Choroid plexus epithelial cell (primary cell): Measurements from ENCODE around the gene SLC4A5.
"Not testable (repeated sequence)": the region's sequence is repeated elsewhere in the genome, so short reads cannot be mapped to it uniquely, and the experiment has no call there.

ENCODE experiments used
- DNase-seq: peaks from one replicate; pipeline ENCODE4 v3.0.0-alpha.2; 2010; ENCODE audit warnings: low read depth
- H3K4me3 ChIP-seq: 2 replicates; pipeline ENCODE4 v1.5.1; 2011; ENCODE audit warnings: low read depth, mild to moderate bottlenecking, control low read depth, low read length, moderate library complexity
- TF ChIP-seq, protein P1 (sequence below): conservative IDR thresholded peaks from 2 replicates; pipeline ENCODE4 v1.5.1; 2011; ENCODE audit warnings: low read depth, mild to moderate bottlenecking, control low read depth, inconsistent platforms, low read length, moderate library complexity

The SLC4A5 gene

DNA sequence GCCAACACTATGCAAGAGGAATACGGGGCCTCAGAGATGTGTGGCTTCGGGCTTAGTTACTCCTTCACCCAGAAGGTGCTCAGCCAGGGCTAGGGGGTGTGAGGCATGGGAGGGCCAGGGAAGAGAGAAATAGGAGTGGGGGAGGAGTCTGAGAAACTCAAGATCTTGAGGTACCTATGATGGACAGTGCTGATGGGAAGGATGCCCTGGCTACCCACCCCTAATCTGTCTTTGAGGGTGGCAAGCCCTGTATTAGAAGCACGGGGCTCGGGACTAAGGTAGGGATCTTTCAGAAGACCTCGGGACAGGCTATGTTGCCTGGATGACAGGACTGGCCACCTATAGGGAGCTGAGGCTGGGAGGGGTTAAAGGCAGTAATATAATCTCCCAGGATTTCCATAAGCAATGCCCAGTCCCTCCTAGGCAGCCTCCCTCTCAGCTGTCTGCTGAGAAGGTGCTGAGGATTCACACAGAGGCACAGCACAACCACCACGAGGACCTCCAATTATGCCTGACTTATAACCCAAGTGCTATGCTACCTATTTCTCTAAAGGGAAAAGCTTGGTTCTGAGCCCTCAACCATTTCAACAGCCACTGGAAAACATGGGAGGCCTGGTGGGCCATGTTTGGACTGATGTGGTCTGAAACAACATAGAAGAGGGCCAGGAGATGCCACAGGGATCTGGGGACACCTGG is 121.5 kb downstream of the SLC4A5 start:
- TF ChIP-seq, protein P1, sequence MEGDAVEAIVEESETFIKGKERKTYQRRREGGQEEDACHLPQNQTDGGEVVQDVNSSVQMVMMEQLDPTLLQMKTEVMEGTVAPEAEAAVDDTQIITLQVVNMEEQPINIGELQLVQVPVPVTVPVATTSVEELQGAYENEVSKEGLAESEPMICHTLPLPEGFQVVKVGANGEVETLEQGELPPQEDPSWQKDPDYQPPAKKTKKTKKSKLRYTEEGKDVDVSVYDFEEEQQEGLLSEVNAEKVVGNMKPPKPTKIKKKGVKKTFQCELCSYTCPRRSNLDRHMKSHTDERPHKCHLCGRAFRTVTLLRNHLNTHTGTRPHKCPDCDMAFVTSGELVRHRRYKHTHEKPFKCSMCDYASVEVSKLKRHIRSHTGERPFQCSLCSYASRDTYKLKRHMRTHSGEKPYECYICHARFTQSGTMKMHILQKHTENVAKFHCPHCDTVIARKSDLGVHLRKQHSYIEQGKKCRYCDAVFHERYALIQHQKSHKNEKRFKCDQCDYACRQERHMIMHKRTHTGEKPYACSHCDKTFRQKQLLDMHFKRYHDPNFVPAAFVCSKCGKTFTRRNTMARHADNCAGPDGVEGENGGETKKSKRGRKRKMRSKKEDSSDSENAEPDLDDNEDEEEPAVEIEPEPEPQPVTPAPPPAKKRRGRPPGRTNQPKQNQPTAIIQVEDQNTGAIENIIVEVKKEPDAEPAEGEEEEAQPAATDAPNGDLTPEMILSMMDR = no peak
- no peak for DNase-seq
- H3K4me3 ChIP-seq = no peak overlapping the region

DNA sequence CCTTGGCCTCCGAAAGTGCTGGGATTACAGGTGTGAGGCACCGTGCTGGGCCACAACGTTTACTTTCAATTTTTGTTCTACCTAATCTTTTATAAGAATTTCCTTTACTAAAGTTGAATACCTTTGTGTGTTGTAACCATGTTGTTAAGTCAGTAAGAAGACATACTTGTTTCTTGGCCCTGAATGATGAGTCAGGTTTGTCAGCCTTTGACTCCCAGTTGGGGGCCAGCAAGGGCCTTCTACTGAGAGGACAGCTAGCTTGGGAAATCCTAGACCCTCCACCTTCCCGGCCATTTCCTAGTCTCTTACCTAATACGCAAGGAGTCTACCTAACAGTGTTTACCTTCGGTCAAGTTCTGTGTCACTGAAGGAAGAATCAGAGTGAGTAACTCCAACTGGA is 122.1 kb downstream of the SLC4A5 start:
- TF ChIP-seq, protein P1 = no peak
- peak; percentile 81 for DNase-seq
- no peak overlapping the region for H3K4me3 ChIP-seq

DNA sequence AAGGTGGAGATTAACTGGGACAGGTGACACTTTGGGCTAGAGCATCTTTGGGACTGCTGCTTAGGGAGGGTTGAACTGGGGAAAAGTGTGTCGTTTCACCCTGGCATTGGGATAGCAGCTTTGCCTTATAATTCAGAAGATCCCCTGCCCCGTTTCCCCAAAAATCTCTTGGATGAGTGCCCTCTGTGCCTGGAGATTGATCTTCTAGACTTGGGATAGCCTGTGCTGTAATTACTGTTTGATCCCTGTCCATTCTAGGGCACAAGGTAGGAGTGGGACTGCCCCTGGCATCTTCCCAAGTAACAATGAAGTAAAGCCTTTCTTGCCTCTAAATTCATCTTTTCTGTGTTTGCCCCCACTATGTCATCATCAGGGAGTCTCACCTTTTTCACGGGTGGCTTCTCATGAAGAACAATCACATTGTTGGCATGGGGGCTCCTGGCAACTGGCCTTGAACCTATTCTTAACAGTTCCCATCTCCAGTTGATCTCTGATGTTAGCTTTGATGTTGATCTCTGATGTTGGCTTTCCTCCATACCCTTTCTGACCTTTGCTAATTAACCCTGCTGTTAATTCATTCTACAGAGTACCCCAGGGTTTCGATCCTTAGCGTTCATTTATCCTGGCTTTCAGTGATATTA is 123.2 kb downstream of the SLC4A5 start:
- TF ChIP-seq, protein P1 = no peak
- DNase-seq = no peak
- H3K4me3 ChIP-seq = no peak overlapping the region

DNA sequence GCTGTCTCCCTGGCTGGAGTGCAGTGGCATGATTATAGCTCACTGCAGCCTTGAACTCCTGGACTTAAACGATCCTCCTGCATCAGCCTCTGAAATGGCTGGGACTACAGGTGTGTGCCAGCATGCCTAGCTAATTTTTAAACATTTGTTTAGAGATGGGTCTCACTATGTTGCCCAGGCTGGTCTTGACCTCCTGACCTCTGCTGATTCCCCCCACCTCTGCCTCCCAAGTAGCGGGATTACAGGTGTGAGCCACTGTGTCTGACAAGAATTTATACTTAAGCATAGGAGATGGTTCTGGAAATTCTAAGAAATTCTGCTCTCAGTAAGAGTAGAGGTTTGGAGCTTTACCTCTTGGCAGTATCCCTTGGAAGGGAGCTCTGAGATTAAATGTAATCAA is 126.6 kb downstream of the SLC4A5 start:
- no peak for DNase-seq
- TF ChIP-seq, protein P1 = no peak
- H3K4me3 ChIP-seq = no peak overlapping the region

DNA sequence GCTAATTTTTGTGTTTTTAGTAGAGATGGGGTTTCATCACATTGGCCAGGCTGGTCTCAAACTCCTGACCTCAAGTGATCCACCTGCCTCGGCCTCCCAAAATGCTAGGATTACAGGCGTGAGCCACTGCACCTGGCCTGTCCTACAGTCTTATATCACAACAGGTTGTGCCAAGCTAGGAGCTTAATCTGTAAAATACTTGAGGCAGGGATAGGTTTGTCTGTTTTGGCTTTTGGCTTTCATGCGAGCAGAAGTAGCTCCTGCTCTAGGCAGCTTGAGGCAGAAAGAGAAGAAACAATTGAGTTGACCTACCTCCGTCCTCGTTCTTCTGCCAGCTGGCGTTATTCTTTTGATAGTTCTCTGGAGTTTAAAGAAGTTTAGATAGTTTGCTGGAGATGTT is 127.4 kb downstream of the SLC4A5 start:
- H3K4me3 ChIP-seq, DNase-seq: not testable (repeated sequence)

DNA sequence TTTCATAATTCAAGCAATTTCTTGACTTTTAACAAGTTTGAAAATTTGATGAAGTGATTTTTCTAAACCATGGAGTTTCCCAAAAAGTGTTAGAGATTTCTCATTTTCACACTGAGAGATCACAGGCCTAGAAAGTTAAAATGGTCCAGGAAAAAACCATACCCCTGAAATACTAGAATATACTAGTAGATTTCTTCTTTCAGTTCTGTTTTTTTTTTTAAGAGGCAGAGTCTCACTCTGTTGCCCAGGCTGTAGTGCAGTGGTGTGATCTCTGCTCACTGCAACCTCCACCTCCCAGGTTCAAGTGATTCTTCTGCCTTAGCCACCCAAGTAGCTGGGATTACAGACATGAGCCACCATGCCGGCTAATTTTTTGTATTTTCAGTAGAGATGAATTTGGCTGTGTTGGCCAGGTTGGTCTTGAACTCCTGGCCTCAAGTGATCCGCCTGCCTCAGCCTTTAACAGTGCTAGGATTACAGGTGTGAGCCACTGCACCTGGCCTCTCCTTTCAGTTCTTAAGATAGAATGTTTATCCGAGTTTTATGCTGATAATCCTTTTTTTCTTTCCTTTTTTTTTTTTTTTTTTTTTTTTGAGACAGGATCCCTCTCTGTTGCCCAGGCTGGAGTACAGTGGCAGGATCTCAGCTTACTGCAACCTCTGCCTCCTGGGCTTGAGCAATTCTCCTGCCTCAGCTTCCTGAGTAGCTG is 130.4 kb downstream of the SLC4A5 start:
- H3K4me3 ChIP-seq = no peak overlapping the region
- TF ChIP-seq, protein P1 = no peak
- DNase-seq = no peak

DNA sequence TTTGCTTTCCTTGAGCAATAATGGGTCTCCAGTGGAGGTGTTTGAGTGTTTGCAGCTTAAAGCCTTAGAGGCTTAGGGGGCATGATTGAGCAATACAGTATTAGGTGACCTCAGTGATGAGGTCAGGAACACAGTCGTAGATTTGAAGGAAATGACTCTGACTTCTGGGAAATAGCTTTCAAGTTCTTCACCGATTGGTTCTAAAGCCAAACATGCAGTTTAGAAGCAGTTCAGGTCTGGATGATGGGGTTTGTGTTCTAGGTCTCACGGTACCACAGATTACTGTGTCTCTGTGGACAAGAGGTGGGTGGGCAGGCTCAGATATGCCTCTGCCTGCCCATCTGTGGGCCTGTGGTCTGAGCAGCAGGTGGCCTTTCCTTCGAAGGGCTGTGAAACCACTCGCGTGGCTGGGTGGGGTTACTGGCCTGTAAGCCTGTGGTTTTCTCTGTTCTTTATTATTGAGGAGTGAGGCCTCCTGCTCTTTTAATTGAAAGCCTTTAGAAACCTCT is 137.0 kb downstream of the SLC4A5 start:
- no peak overlapping the region for H3K4me3 ChIP-seq
- TF ChIP-seq, protein P1 = no peak

More for the DNA sequence above, 137.0 kb downstream of the SLC4A5 start:
- peak; percentile 82 for DNase-seq
